ENCODE results near the gene EEFSEC. TPM values are rescaled to one million over a fixed set of nuclear protein-coding genes. Genes with fewer than 3 reads are reported as not detected.

EEFSEC gene
- total and polyA plus RNA-seq, 2 of the 8 experiments (the other 6 are each of a cell fraction or from before 2014, with no cell fraction given): 13.1 to 19.8 TPM

- Histone ChIP-seq H2BK12ac (ENCODE audit: low read depth, low read length) (no peak overlapping the region), H4K5ac (ENCODE audit: insufficient read length, low read depth, low read length) (no peak overlapping the region), H3K4me2 (ENCODE audit: insufficient read depth in 1 of 2, low read depth in 2 of 2, low read length in 2 of 2) (no peak overlapping the region), H3K27me3 (replicated peaks in 1 of 4; ENCODE audit: control insufficient read depth in 3 of 4, extremely low read depth in 1 of 4, insufficient read depth in 3 of 4, low read length in 3 of 4) (no peaks in the 10 kb centered on the region), H2AFZ (ENCODE audit: low read length) (no peak overlapping the region), H2AK5ac (ENCODE audit: low read depth, low read length) (no peak overlapping the region), H3K18ac (ENCODE audit: extremely low read depth, low read length) (no peak overlapping the region), H2BK5ac (ENCODE audit: low read depth, low read length) (no peak overlapping the region), H3K23me2 (ENCODE audit: low read depth, low read length) (peaks cover 3% of the 10 kb centered on the region; the same call in 1 of the 2 replicates), H3K27ac (ENCODE audit: low read depth, low read length) (no peak overlapping the region), H3K4ac (replicated peaks; ENCODE audit: insufficient read length, low read depth, low read length) (no peak overlapping the region), H3K4me3 (ENCODE audit: extremely low read depth in 1 of 4, insufficient read depth in 2 of 4, low read depth in 3 of 4, low read length in 4 of 4) (no peak overlapping the region), H4K20me1 (replicated peaks in 1 of 2; ENCODE audit: control insufficient read depth in 1 of 2, insufficient read depth in 2 of 2, low read length in 2 of 2) (peaks cover 0 to 1% of the 10 kb centered on the region in 2 experiments), H3K56ac (replicated peaks; ENCODE audit: insufficient read length, low read depth, low read length) (no peak overlapping the region), H3K9me3 (ENCODE audit: insufficient read depth in 2 of 2, low read depth in 1 of 2, low read length in 1 of 2) (no peaks in the 10 kb centered on the region), H4K8ac (ENCODE audit: extremely low read depth, insufficient read depth, low read length) (no peak overlapping the region), H3K79me1 (ENCODE audit: low read depth, low read length) (no peaks in the 10 kb centered on the region; the same call in 1 of the 2 replicates), H3K79me2 (ENCODE audit: control insufficient read depth in 1 of 2, insufficient read depth in 2 of 2, low read length in 2 of 2) (no peaks in the 10 kb centered on the region; a peak in 1 of 4 replicates), H3K9ac (replicated peaks in 1 of 4; ENCODE audit: extremely low read depth in 1 of 4, low read depth in 3 of 4, low read length in 3 of 4) (no peak overlapping the region), H3K36me3 (ENCODE audit: control insufficient read depth in 2 of 4, insufficient read depth in 4 of 4, low read length in 3 of 4) (no peaks in the 10 kb centered on the region), H2BK20ac (ENCODE audit: low read length) (no peak overlapping the region), H3K14ac (ENCODE audit: insufficient read length) (no peak overlapping the region), H3K4me1 (replicated peaks in 1 of 4; ENCODE audit: control insufficient read depth in 3 of 4, insufficient read depth in 4 of 4, low read length in 3 of 4) (peaks cover 0 to 4% (median 3%) of the 10 kb centered on the region in 4 experiments; a peak in 4 of 7 replicates), H3K23ac (ENCODE audit: insufficient read length) (no peak overlapping the region), H4K91ac (replicated peaks; ENCODE audit: insufficient read length, low read length) (no peak overlapping the region), H2BK15ac (ENCODE audit: low read length) (no peak overlapping the region), H2BK120ac (replicated peaks; ENCODE audit: low read depth, low read length) (no peak overlapping the region)
- CTCF ChIA-PET (ENCODE audit: partially characterized antibody): interaction anchor here (1.2 to 1.3 kb wide), 2 partner anchors 9 to 129 kb away, joined by 3 read pairs; no protein-coding TSS in a partner anchor
- DNase-seq (ENCODE audit: low read depth in 1 of 2, low spot score in 2 of 2) (no peak), FAIRE-seq (no peak)
- POLR2A ChIA-PET (ENCODE audit: partially characterized antibody): no interaction called here
- WGBS, 2 experiments (ENCODE audit: extremely low coverage in 1 of 2, insufficient coverage in 1 of 2, insufficient read length in 1 of 2, insufficient replicate concordance in 2 of 2, low coverage in 1 of 2, low lambda C conversion rate in 2 of 2, missing lambda C conversion rate in 1 of 2): 95% methylated on average over 4 of the region's 4 CpGs; no CpG with 5 or more reads in 1 of the 2 experiments
- TF ChIP-seq CBX8 (IDR thresholded peaks at IDR 0.05; ENCODE audit: borderline replicate concordance, low read depth, low read length) (no peak), JUND (IDR thresholded peaks at IDR 0.05; ENCODE audit: low read length) (no peak), RNF2 (IDR thresholded peaks at IDR 0.05; ENCODE audit: borderline replicate concordance, low read depth, low read length, missing control alignments, poor library complexity, severe bottlenecking) (no peak), RAD21 (IDR thresholded peaks at IDR 0.05 in 1 of 2, conservative IDR thresholded peaks at IDR 0.05 in 1 of 2; ENCODE audit: low read depth in 2 of 2, low read length in 2 of 2) (no peak)
Observed at GRCh38 chr3:128188956-128189355, 35.7 kb downstream of the EEFSEC start.
